Uterus (tissue), 4 donors: Measurements from ENCODE around the gene HSF5. TPM values are rescaled to one million over a fixed set of nuclear protein-coding genes. Genes with fewer than 3 reads are reported as not detected.

ENCODE experiments used
- DNase-seq, 2 donors: peaks; one replicate each; pipeline ENCODE4 v3.0.0-alpha.2; 2019 to 2020
- H3K27ac ChIP-seq, 2 donors: fragments of 200-600 bp; sonication (generic); 1 replicate in 1 of 2; 2 replicates in 1 of 2; pipeline ENCODE4 v1.5.1; 2016 to 2018
- H3K27me3 ChIP-seq, 2 donors: fragments of 200-600 bp; sonication (generic); one replicate each; pipeline ENCODE4 v1.5.1; 2018 to 2019; ENCODE audit warnings: control low read depth in 1 of 2
- H3K36me3 ChIP-seq, 2 donors: fragments of 200-600 bp; sonication (generic); one replicate each; pipeline ENCODE4 v1.5.1; 2019; ENCODE audit warnings: control low read depth in 1 of 2
- H3K4me1 ChIP-seq, 2 donors: fragments of 200-600 bp; sonication (generic); one replicate each; pipeline ENCODE4 v1.5.1; 2018 to 2019; ENCODE audit warnings: control low read depth in 1 of 2
- H3K4me3 ChIP-seq, 2 donors: fragments of 200-600 bp; sonication (generic); 1 replicate in 1 of 2; 2 replicates in 1 of 2; pipeline ENCODE4 v1.5.1; 2018 to 2019; ENCODE audit warnings: mild to moderate bottlenecking in 1 of 2
- H3K9me3 ChIP-seq, 2 donors: fragments of 200-600 bp; sonication (generic); one replicate each; pipeline ENCODE4 v1.5.1; 2019; ENCODE audit warnings: control low read depth in 1 of 2
- CTCF ChIP-seq, 4 experiments: fragments of 200-600 bp in 2 of 4; fragments of 450-650 bp in 2 of 4; sonication (generic) in 2 of 4; IDR thresholded peaks; one replicate each; pipeline ENCODE4 v1.5.1; 2016 to 2019; ENCODE audit warnings: antibody characterized with exemption in 4 of 4, mild to moderate bottlenecking in 2 of 4, moderate library complexity in 1 of 4
- POLR2A ChIP-seq, 2 donors: fragments of 450-650 bp; IDR thresholded peaks; one replicate each; pipeline ENCODE4 v1.6.1; 2016; ENCODE audit warnings: antibody characterized with exemption in 2 of 2, mild to moderate bottlenecking in 1 of 2, moderate library complexity in 1 of 2
- intact Hi-C: fragments of 100-400 bp; cut with DNase I; formaldehyde crosslinking; loops from one replicate; pipeline ENCODE4 v1.15.1; 2023; ENCODE audit warnings: low total_unique reads
- total RNA-seq, 4 donors: library from RNA; depleted of rRNA in 3 of 4; stranded (reverse); fragments of >200 nt in 3 of 4; gene quantifications; one replicate each; pipeline versions ENCODE4 v1.1.0 to v1.2.4, GENCODE V29; 2014 to 2023
- donor health status: DM: yes; HTN: yes; CAD: no.

The HSF5 gene
- under 1 TPM in 1 of 4 donors, not detected in 3; 0.90 TPM for total RNA-seq

- TF ChIP-seq CTCF (IDR thresholded peaks at IDR 0.05) (no peak), POLR2A (IDR thresholded peaks at IDR 0.05) (no peak)
- Histone ChIP-seq H3K4me1 (no peaks in the 10 kb centered on the region), H3K4me3 (no peak within 1 kb of the TSS), H3K27me3 (no peaks in the 10 kb centered on the region), H3K9me3 (no peaks in the 10 kb centered on the region), H3K27ac (no peak within 1 kb of the TSS), H3K36me3 (no peaks in the 10 kb centered on the region)
- DNase-seq: no peak
- intact Hi-C loops: no loop called here
Measured at GRCh38 chr17:58487589-58488427, at the start of gene HSF5. TSS of gene HSF5 (minus strand) at chr17:58488408. CDS start at chr17:58488274, 134 bp downstream.

- H3K27ac ChIP-seq: no peak overlapping the region
- TF ChIP-seq POLR2A (IDR thresholded peaks at IDR 0.05) (no peak), CTCF (IDR thresholded peaks at IDR 0.05) (no peak)
- no peaks in the 10 kb centered on the region for H3K36me3 ChIP-seq
- no peaks in the 10 kb centered on the region for H3K27me3 ChIP-seq
- no peaks in the 10 kb centered on the region for H3K9me3 ChIP-seq
- DNase-seq: no peak
- H3K4me1 ChIP-seq: no peaks in the 10 kb centered on the region
- intact Hi-C loops: no loop called here
- no peak overlapping the region for H3K4me3 ChIP-seq
Measured at GRCh38 chr17:58537266-58537665, 49.1 kb upstream of the HSF5 start.

GRCh38 chr17:58536542-58536941 lies 48.3 kb upstream of the HSF5 start:
- H3K4me3 ChIP-seq: no peak overlapping the region
- no peaks in the 10 kb centered on the region for H3K36me3 ChIP-seq
- intact Hi-C loops: no loop called here
- TF ChIP-seq CTCF (IDR thresholded peaks at IDR 0.05): no peak
- TF ChIP-seq POLR2A (IDR thresholded peaks at IDR 0.05): no peak
- no peak for DNase-seq
- no peaks in the 10 kb centered on the region for H3K27me3 ChIP-seq
- no peaks in the 10 kb centered on the region for H3K4me1 ChIP-seq
- H3K27ac ChIP-seq: no peak overlapping the region
- no peaks in the 10 kb centered on the region for H3K9me3 ChIP-seq

GRCh38 chr17:58535431-58535830 lies 47.2 kb upstream of the HSF5 start:
- Histone ChIP-seq H3K4me1 (no peaks in the 10 kb centered on the region), H3K4me3 (no peak overlapping the region), H3K27me3 (no peaks in the 10 kb centered on the region), H3K36me3 (no peaks in the 10 kb centered on the region), H3K9me3 (no peaks in the 10 kb centered on the region), H3K27ac (no peak overlapping the region)
- TF ChIP-seq POLR2A (IDR thresholded peaks at IDR 0.05) (no peak), CTCF (IDR thresholded peaks at IDR 0.05) (no peak)
- intact Hi-C loops: no loop called here
- no peak for DNase-seq

- TF ChIP-seq POLR2A (IDR thresholded peaks at IDR 0.05) (no peak), CTCF (IDR thresholded peaks at IDR 0.05) (no peak)
- Histone ChIP-seq H3K4me3 (no peak overlapping the region), H3K27ac (no peak overlapping the region), H3K9me3 (no peaks in the 10 kb centered on the region), H3K4me1 (no peaks in the 10 kb centered on the region), H3K36me3 (no peaks in the 10 kb centered on the region), H3K27me3 (no peaks in the 10 kb centered on the region)
- intact Hi-C loops: no loop called here
- DNase-seq: no peak
Measured at GRCh38 chr17:58534901-58535421, 46.8 kb upstream of the HSF5 start.
